22Rv1 (cell line): ENCODE data around the gene PALLD.

Experiments used
- H3K27ac ChIP-seq: fragments of 450-650 bp; 2 replicates; pipeline ENCODE4 v1.5.1; 2017
- CTCF ChIP-seq: fragments of 450-650 bp; IDR thresholded peaks from 2 replicates; pipeline ENCODE4 v1.5.1; 2017; ENCODE audit warnings: mild to moderate bottlenecking
- ZFX ChIP-seq: fragments of 450-650 bp; IDR thresholded peaks from 2 replicates; pipeline ENCODE4 v1.6.1; 2017; ENCODE audit warnings: antibody characterized with exemption, borderline replicate concordance

PALLD gene

GRCh38 chr4:168866635-168867034 is 369.8 kb downstream of the PALLD start:
- TF ChIP-seq CTCF (no peak), ZFX (no peak)
- no peak overlapping the region for H3K27ac ChIP-seq

- no peak overlapping the region for H3K27ac ChIP-seq
- TF ChIP-seq ZFX (no peak), CTCF (no peak)
Measured at GRCh38 chr4:168867128-168867527, 370.3 kb downstream of the PALLD start.

GRCh38 chr4:168868044-168868781 is 371.4 kb downstream of the PALLD start:
- H3K27ac ChIP-seq = no peak overlapping the region

GRCh38 chr4:168868802-168869201 is 371.9 kb downstream of the PALLD start:
- TF ChIP-seq ZFX (no peak), CTCF (no peak)

More at GRCh38 chr4:168868044-168868781, 371.4 kb downstream of the PALLD start:
- TF ChIP-seq CTCF = no peak
- no peak for TF ChIP-seq ZFX

GRCh38 chr4:168870004-168870403 is 373.2 kb downstream of the PALLD start:
- H3K27ac ChIP-seq = no peak overlapping the region
- TF ChIP-seq CTCF (no peak), ZFX (no peak)

More at GRCh38 chr4:168868802-168869201, 371.9 kb downstream of the PALLD start:
- H3K27ac ChIP-seq = no peak overlapping the region

- H3K27ac ChIP-seq = no peak overlapping the region
Measured at GRCh38 chr4:168871632-168872031, 374.8 kb downstream of the PALLD start.

More at GRCh38 chr4:168871632-168872031, 374.8 kb downstream of the PALLD start:
- TF ChIP-seq CTCF = no peak
- TF ChIP-seq ZFX = no peak
